Osteoblast (primary cell): ENCODE data around the gene KRT81. TPM values are rescaled to one million over a fixed set of nuclear protein-coding genes. Genes with fewer than 3 reads are reported as not detected.
A peak's percentile ranks its signal among the peaks of the same experiment; 100 is the strongest.

Experiments used
- DNase-seq: peaks from one replicate; pipeline ENCODE4 v3.0.0; 2011; ENCODE audit warnings: low spot score, mixed read lengths; ENCODE audit not compliant: insufficient read length; ENCODE audit errors: missing footprints
- H2AFZ ChIP-seq: 2 replicates; pipeline ENCODE4 v1.6.0; 2011; ENCODE audit warnings: mild to moderate bottlenecking, low read length
- H3K27ac ChIP-seq: 2 replicates; pipeline ENCODE4 v1.5.1; 2011; ENCODE audit warnings: mild to moderate bottlenecking, low read depth, low read length, moderate library complexity
- H3K27me3 ChIP-seq: 2 replicates; pipeline ENCODE4 v1.6.0; 2012; ENCODE audit warnings: mild to moderate bottlenecking, control low read depth, inconsistent platforms, low read length, moderate library complexity; ENCODE audit not compliant: insufficient read depth
- H3K36me3 ChIP-seq: 2 replicates; pipeline ENCODE4 v1.5.1; 2011; ENCODE audit warnings: mild to moderate bottlenecking, low read length, control low read depth, moderate library complexity; ENCODE audit not compliant: insufficient read depth
- H3K4me1 ChIP-seq: 2 replicates; pipeline ENCODE4 v1.5.1; 2011; ENCODE audit warnings: mild to moderate bottlenecking, low read length, control low read depth, moderate library complexity; ENCODE audit not compliant: insufficient read depth
- H3K4me2 ChIP-seq: 2 replicates; pipeline ENCODE4 v1.6.0; 2011; ENCODE audit warnings: mild to moderate bottlenecking, low read length; ENCODE audit not compliant: insufficient read depth
- H3K4me3 ChIP-seq: fragments of 200-600 bp; sonication (generic); 3 replicates; pipeline ENCODE4 v1.5.1; 2012; ENCODE audit warnings: mild to moderate bottlenecking, low read length, inconsistent platforms; ENCODE audit not compliant: insufficient read depth
- H3K79me2 ChIP-seq: 2 replicates; pipeline ENCODE4 v1.6.0; 2012; ENCODE audit warnings: mild to moderate bottlenecking, low read length, control low read depth, inconsistent platforms; ENCODE audit not compliant: insufficient read depth
- H3K9me3 ChIP-seq: 2 replicates; pipeline ENCODE4 v1.5.1; 2011; ENCODE audit warnings: low read depth, low read length, control low read depth
- H4K20me1 ChIP-seq: 2 replicates; pipeline ENCODE4 v1.6.0; 2012; ENCODE audit warnings: mild to moderate bottlenecking, low read length, control low read depth; ENCODE audit not compliant: insufficient read depth
- total RNA-seq: library from RNA; depleted of rRNA; stranded (reverse); fragments of >200 nt; gene quantifications from 2 replicates; pipeline ENCODE4 v1.2.3, GENCODE V29; 2012
- TF ChIP-seq, protein P1 (sequence below): IDR thresholded peaks from 2 replicates; pipeline ENCODE4 v1.5.1; 2011; ENCODE audit warnings: mild to moderate bottlenecking, low read depth, low read length, moderate library complexity; ENCODE audit errors: extremely low read depth

Gene KRT81
- total RNA-seq, 1 donor: not detected

DNA sequence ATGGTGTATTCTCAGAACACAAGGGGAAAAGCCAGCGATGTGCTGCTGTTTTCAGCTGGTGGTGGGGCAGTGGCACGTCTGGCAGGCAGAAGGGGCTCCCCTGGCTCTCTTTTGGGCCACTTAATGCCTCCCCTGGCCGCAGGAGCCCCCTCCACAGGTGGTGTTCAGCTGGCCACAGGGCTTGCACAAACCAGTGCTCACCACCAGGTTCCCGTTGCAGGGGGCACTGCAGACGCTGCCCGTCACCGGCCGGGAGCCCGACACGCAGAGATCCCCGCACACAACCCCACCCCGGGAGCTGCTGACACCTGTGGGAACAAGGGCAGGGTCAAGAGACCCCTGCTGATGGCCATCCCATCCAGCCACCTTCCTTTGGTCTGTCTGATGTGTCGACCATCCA, 23.2 kb upstream of the KRT81 start:
- Histone ChIP-seq H3K4me3 (no peak overlapping the region), H3K4me1 (peaks cover 8% of the 10 kb centered on the region), H3K79me2 (no peaks in the 10 kb centered on the region), H3K36me3 (no peaks in the 10 kb centered on the region), H3K27ac (no peak overlapping the region), H3K27me3 (peaks cover 17% of the 10 kb centered on the region), H2AFZ (no peak overlapping the region), H4K20me1 (no peaks in the 10 kb centered on the region), H3K4me2 (no peak overlapping the region), H3K9me3 (no peaks in the 10 kb centered on the region)
- TF ChIP-seq, protein P1, sequence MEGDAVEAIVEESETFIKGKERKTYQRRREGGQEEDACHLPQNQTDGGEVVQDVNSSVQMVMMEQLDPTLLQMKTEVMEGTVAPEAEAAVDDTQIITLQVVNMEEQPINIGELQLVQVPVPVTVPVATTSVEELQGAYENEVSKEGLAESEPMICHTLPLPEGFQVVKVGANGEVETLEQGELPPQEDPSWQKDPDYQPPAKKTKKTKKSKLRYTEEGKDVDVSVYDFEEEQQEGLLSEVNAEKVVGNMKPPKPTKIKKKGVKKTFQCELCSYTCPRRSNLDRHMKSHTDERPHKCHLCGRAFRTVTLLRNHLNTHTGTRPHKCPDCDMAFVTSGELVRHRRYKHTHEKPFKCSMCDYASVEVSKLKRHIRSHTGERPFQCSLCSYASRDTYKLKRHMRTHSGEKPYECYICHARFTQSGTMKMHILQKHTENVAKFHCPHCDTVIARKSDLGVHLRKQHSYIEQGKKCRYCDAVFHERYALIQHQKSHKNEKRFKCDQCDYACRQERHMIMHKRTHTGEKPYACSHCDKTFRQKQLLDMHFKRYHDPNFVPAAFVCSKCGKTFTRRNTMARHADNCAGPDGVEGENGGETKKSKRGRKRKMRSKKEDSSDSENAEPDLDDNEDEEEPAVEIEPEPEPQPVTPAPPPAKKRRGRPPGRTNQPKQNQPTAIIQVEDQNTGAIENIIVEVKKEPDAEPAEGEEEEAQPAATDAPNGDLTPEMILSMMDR: no peak
- no peak for DNase-seq

DNA sequence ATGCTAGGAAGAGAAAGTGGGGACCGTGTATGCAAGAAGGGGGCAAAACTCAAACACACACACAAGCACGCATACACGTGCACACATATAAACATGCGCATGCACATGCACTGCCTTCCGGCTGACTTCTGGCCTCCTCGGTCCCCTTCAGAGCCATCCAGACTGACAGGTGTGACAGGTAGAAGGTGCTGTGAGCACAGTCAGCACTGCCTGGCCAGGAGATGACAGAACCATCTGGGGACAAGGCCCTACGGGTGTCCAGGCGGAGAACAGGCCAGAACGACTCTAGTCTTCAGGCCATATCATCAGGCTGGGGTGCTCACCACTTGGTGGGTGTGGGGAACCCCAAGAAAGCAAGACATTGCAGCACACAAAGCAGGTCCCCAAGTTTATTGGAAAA, 22.6 kb upstream of the KRT81 start:
- Histone ChIP-seq H3K27ac (no peak overlapping the region), H3K9me3 (no peaks in the 10 kb centered on the region), H3K4me1 (peaks cover 8% of the 10 kb centered on the region), H2AFZ (no peak overlapping the region), H3K27me3 (peaks cover 11% of the 10 kb centered on the region), H3K79me2 (no peaks in the 10 kb centered on the region), H3K4me3 (no peak overlapping the region), H3K36me3 (no peaks in the 10 kb centered on the region), H3K4me2 (no peak overlapping the region), H4K20me1 (no peaks in the 10 kb centered on the region)
- peak; percentile 69 for DNase-seq
- TF ChIP-seq, protein P1: no peak

DNA sequence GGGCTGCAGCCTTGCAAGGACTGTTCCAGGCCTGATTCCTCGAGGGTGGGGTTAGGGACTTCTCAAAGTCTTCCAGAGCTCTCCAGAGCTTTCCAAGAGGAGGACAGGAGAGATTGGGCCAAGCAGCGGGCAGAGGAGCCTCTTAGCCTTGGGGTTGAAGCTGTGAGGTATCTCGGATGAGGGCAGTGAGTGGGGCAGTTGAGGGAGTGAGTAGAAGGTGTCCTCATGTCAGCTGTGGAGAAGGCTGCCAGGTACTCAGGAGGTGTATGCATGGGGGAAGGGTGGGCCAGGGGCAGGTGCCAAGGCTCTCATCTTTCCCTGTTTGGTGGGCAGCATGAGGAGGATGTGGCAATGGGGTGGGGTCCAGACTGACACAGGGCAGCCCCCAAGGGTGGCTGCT, 22.1 kb upstream of the KRT81 start:
- H3K27me3 ChIP-seq: peaks cover 7% of the 10 kb centered on the region
- no peak for DNase-seq
- TF ChIP-seq, protein P1: no peak

DNA sequence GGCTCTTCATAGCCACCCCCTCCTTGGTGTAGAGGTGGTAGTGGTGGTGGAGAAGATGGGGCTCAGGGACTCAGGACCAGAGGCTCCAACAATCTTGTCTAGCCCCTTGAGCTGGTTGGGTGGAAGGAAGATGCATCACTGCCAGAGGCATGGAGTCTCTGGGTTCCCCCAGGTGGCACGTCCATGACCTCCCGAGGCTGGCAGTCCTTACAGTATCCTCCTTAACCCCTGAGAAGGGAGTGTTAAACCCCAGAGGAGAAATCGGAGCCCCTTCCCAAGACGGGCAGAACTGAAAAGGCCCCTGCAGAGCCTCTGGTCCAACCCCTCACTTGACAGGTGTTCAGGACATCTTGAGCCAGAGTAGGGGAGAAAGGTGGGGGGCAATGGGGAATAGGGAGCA, 20.8 kb upstream of the KRT81 start:
- H3K9me3 ChIP-seq: no peaks in the 10 kb centered on the region
- H3K27ac ChIP-seq: no peak overlapping the region
- TF ChIP-seq, protein P1: no peak
- H2AFZ ChIP-seq: no peak overlapping the region
- H3K79me2 ChIP-seq: no peaks in the 10 kb centered on the region
- H3K4me3 ChIP-seq: no peak overlapping the region
- H3K36me3 ChIP-seq: no peaks in the 10 kb centered on the region
- H3K4me2 ChIP-seq: no peak overlapping the region
- H4K20me1 ChIP-seq: no peaks in the 10 kb centered on the region
- H3K27me3 ChIP-seq: peaks cover 8% of the 10 kb centered on the region
- peaks cover 8% of the 10 kb centered on the region for H3K4me1 ChIP-seq
- DNase-seq: no peak

More for the DNA sequence above, 22.1 kb upstream of the KRT81 start:
- Histone ChIP-seq H3K4me2 (no peak overlapping the region), H3K4me3 (no peak overlapping the region), H2AFZ (no peak overlapping the region), H3K9me3 (no peaks in the 10 kb centered on the region), H3K27ac (no peak overlapping the region), H3K4me1 (peaks cover 8% of the 10 kb centered on the region), H3K79me2 (no peaks in the 10 kb centered on the region), H3K36me3 (no peaks in the 10 kb centered on the region), H4K20me1 (no peaks in the 10 kb centered on the region)
